ENCODE data around the gene FHOD3. TPM values are rescaled to one million over a fixed set of nuclear protein-coding genes. Genes with fewer than 3 reads are reported as not detected.

The FHOD3 gene
- total and polyA plus RNA-seq, 2 of the 8 experiments (the other 6 are each of a cell fraction or from before 2014, with no cell fraction given), result 9.7 to 10.5 TPM

- Histone ChIP-seq H3K4me1 (replicated peaks in 1 of 4; ENCODE audit: control insufficient read depth in 3 of 4, insufficient read depth in 4 of 4, low read length in 3 of 4) (no peaks in the 10 kb centered on the region), H2BK20ac (ENCODE audit: low read length) (no peak overlapping the region), H3K9me3 (ENCODE audit: insufficient read depth in 2 of 2, low read depth in 1 of 2, low read length in 1 of 2) (no peaks in the 10 kb centered on the region), H3K23ac (ENCODE audit: insufficient read length) (no peak overlapping the region), H3K4ac (replicated peaks; ENCODE audit: insufficient read length, low read depth, low read length) (no peak overlapping the region), H3K27ac (ENCODE audit: low read depth, low read length) (no peak overlapping the region), H4K8ac (ENCODE audit: extremely low read depth, insufficient read depth, low read length) (no peak overlapping the region), H3K36me3 (ENCODE audit: control insufficient read depth in 2 of 4, insufficient read depth in 4 of 4, low read length in 3 of 4) (no peaks in the 10 kb centered on the region), H3K56ac (replicated peaks; ENCODE audit: insufficient read length, low read depth, low read length) (no peak overlapping the region), H3K18ac (ENCODE audit: extremely low read depth, low read length) (no peak overlapping the region), H2BK5ac (ENCODE audit: low read depth, low read length) (no peak overlapping the region), H4K5ac (ENCODE audit: insufficient read length, low read depth, low read length) (no peak overlapping the region), H3K27me3 (replicated peaks in 1 of 4; ENCODE audit: control insufficient read depth in 3 of 4, extremely low read depth in 1 of 4, insufficient read depth in 3 of 4, low read length in 3 of 4) (no peaks in the 10 kb centered on the region), H3K4me2 (ENCODE audit: insufficient read depth in 1 of 2, low read depth in 2 of 2, low read length in 2 of 2) (no peak overlapping the region), H2BK15ac (ENCODE audit: low read length) (no peak overlapping the region), H2BK12ac (ENCODE audit: low read depth, low read length) (no peak overlapping the region), H3K14ac (ENCODE audit: insufficient read length) (no peak overlapping the region), H3K79me1 (ENCODE audit: low read depth, low read length) (no peaks in the 10 kb centered on the region), H2AFZ (ENCODE audit: low read length) (no peak overlapping the region), H4K20me1 (replicated peaks in 1 of 2; ENCODE audit: control insufficient read depth in 1 of 2, insufficient read depth in 2 of 2, low read length in 2 of 2) (no peaks in the 10 kb centered on the region), H4K91ac (replicated peaks; ENCODE audit: insufficient read length, low read length) (no peak overlapping the region), H3K79me2 (ENCODE audit: control insufficient read depth in 1 of 2, insufficient read depth in 2 of 2, low read length in 2 of 2) (no peaks in the 10 kb centered on the region), H3K23me2 (ENCODE audit: low read depth, low read length) (no peaks in the 10 kb centered on the region), H3K4me3 (ENCODE audit: extremely low read depth in 1 of 4, insufficient read depth in 2 of 4, low read depth in 3 of 4, low read length in 4 of 4) (no peak overlapping the region), H2BK120ac (replicated peaks; ENCODE audit: low read depth, low read length) (no peak overlapping the region), H3K9ac (replicated peaks in 1 of 4; ENCODE audit: extremely low read depth in 1 of 4, low read depth in 3 of 4, low read length in 3 of 4) (no peak overlapping the region), H2AK5ac (ENCODE audit: low read depth, low read length) (no peak overlapping the region)
- ChIA-PET CTCF (ENCODE audit: partially characterized antibody) (interaction anchor here (1.2 kb wide), 1 partner anchor 38 kb away, joined by 3 read pairs; no protein-coding TSS in a partner anchor), POLR2A (ENCODE audit: partially characterized antibody) (no interaction called here)
- FAIRE-seq (no peak), DNase-seq (ENCODE audit: low read depth in 1 of 2, low spot score in 2 of 2) (no peak)
- TF ChIP-seq POU5F1 (IDR thresholded peaks at IDR 0.05; ENCODE audit: low read depth, low read length) (no peak), ZNF274 (IDR thresholded peaks at IDR 0.05; ENCODE audit: borderline replicate concordance, extremely low read depth, low read length) (no peak), SRF (IDR thresholded peaks at IDR 0.05; ENCODE audit: low read depth, low read length) (no peak), SIRT6 (IDR thresholded peaks at IDR 0.05; ENCODE audit: low read length) (no peak), BACH1 (IDR thresholded peaks at IDR 0.05; ENCODE audit: low read length) (no peak)
- WGBS, 2 experiments (ENCODE audit: extremely low coverage in 1 of 2, insufficient coverage in 1 of 2, insufficient read length in 1 of 2, insufficient replicate concordance in 2 of 2, low coverage in 1 of 2, low lambda C conversion rate in 2 of 2, missing lambda C conversion rate in 1 of 2), result 96% methylated on average over 5 of the region's 5 CpGs; no CpG with 5 or more reads in 1 of the 2 experiments
Measured at GRCh38 chr18:36622610-36623009, 325.1 kb downstream of the FHOD3 start.
